ENCODE measurements around the gene DLX2. TPM values are rescaled to one million over a fixed set of nuclear protein-coding genes. Genes with fewer than 3 reads are reported as not detected.
"Not testable (repeated sequence)": the region's sequence is repeated elsewhere in the genome, so short reads cannot be mapped to it uniquely, and the experiment has no call there.

Gene DLX2
- total RNA-seq: not detected

GRCh38 chr2:172102391-172103359, at the start of gene DLX2:
Gene DLX2, minus strand, starts transcription at chr2:172102900. Its CDS starts 362 bp downstream, at chr2:172102538.
- POLR2A ChIA-PET: interaction anchor here (0.9 to 3.8 kb wide), 7 partner anchors 11 to 179 kb away, joined by 3 to 17 read pairs (median 3); partner anchors contain the start of gene METAP1D
- Mint-ChIP-seq H3K9me3 (no peaks in the 10 kb centered on the region), H3K27me3 (peaks cover 80% of the 10 kb centered on the region), H3K27ac (no peak within 1 kb of the TSS), H3K36me3 (ENCODE audit: low read depth) (peaks cover 11% of the 10 kb centered on the region), H3K4me1 (peaks cover 58% of the 10 kb centered on the region), H3K4me3 (peak within 1 kb of the TSS; percentile 73)
- CTCF ChIA-PET: interaction anchor here (0.6 to 5.5 kb wide), 16 partner anchors 10 to 529 kb away, joined by 3 to 64 read pairs (median 4); partner anchors contain the start of gene DLX1
- DNase-seq: peak; percentile 78

- Mint-ChIP-seq H3K4me3 (no peak overlapping the region), H3K36me3 (ENCODE audit: low read depth) (no peaks in the 10 kb centered on the region), H3K9me3 (no peaks in the 10 kb centered on the region), H3K27ac (no peak overlapping the region), H3K27me3 (peaks cover 40% of the 10 kb centered on the region), H3K4me1 (peaks cover 5% of the 10 kb centered on the region)
- no peak for DNase-seq
- CTCF ChIA-PET: no interaction called here
- POLR2A ChIA-PET: no interaction called here
Measured at GRCh38 chr2:172147944-172148650, 45.4 kb upstream of the DLX2 start.

DNA sequence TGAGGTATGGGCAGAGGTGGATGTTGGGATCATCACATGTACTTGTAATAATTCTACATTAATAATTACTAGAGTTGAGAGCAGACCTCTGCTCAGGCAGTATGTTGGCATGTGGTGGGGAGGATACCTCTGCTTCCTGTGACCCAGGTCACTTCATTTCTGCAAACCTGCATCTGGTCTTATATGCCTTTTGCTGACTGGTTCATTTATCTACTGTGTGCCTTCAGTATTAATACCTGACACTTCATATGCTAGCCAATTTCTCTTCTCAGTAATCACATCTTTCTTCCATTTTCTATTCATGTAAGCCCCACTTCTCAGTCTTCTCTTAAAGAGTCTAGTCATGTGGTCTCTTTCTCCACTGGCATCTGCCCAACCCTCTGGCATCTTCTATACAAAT, 41.1 kb upstream of the DLX2 start:
- Mint-ChIP-seq H3K27me3 (peaks cover 22% of the 10 kb centered on the region), H3K36me3 (ENCODE audit: low read depth) (no peaks in the 10 kb centered on the region), H3K9me3 (no peaks in the 10 kb centered on the region), H3K27ac (no peak overlapping the region), H3K4me1 (peaks cover 4% of the 10 kb centered on the region), H3K4me3 (no peak overlapping the region)
- DNase-seq: no peak
- CTCF ChIA-PET: interaction anchor here (1.6 kb wide), 1 partner anchor 17 kb away, joined by 8 read pairs; no protein-coding TSS in a partner anchor
- POLR2A ChIA-PET: no interaction called here

- H3K4me3 Mint-ChIP-seq; H3K4me1 Mint-ChIP-seq; H3K36me3 Mint-ChIP-seq (ENCODE audit: low read depth); POLR2A ChIA-PET; H3K27me3 Mint-ChIP-seq; DNase-seq; H3K9me3 Mint-ChIP-seq; H3K27ac Mint-ChIP-seq: not testable (repeated sequence)
- CTCF ChIA-PET: interaction anchor here (1.7 kb wide), 1 partner anchor 11 kb away, joined by 7 read pairs; no protein-coding TSS in a partner anchor
Measured at GRCh38 chr2:172138727-172139126, 36.0 kb upstream of the DLX2 start.

GRCh38 chr2:172137943-172138342, 35.2 kb upstream of the DLX2 start:
- ChIA-PET CTCF (no interaction called here), POLR2A (no interaction called here)
- no peaks in the 10 kb centered on the region for H3K4me1 Mint-ChIP-seq
- DNase-seq: no peak
- H3K9me3 Mint-ChIP-seq: no peaks in the 10 kb centered on the region
- H3K36me3 Mint-ChIP-seq (ENCODE audit: low read depth): no peaks in the 10 kb centered on the region
- H3K27ac Mint-ChIP-seq: no peak overlapping the region
- no peak overlapping the region for H3K4me3 Mint-ChIP-seq
- H3K27me3 Mint-ChIP-seq: peaks cover 3% of the 10 kb centered on the region

GRCh38 chr2:172137109-172137508, 34.4 kb upstream of the DLX2 start:
- H3K4me1 Mint-ChIP-seq: no peaks in the 10 kb centered on the region
- no peak for DNase-seq
- H3K27me3 Mint-ChIP-seq: peaks cover 5% of the 10 kb centered on the region
- H3K9me3 Mint-ChIP-seq: no peaks in the 10 kb centered on the region
- H3K36me3 Mint-ChIP-seq (ENCODE audit: low read depth): no peaks in the 10 kb centered on the region
- H3K27ac Mint-ChIP-seq: no peak overlapping the region
- no peak overlapping the region for H3K4me3 Mint-ChIP-seq
- ChIA-PET POLR2A (no interaction called here), CTCF (interaction anchor here (1.0 to 2.0 kb wide), 2 partner anchors 10 to 30 kb away, joined by 3 to 7 read pairs; no protein-coding TSS in a partner anchor)

- CTCF ChIA-PET: interaction anchor here (2.0 kb wide), 1 partner anchor 8 kb away, joined by 7 read pairs; no protein-coding TSS in a partner anchor
Measured at GRCh38 chr2:172135446-172135845, 32.7 kb upstream of the DLX2 start.

DNA sequence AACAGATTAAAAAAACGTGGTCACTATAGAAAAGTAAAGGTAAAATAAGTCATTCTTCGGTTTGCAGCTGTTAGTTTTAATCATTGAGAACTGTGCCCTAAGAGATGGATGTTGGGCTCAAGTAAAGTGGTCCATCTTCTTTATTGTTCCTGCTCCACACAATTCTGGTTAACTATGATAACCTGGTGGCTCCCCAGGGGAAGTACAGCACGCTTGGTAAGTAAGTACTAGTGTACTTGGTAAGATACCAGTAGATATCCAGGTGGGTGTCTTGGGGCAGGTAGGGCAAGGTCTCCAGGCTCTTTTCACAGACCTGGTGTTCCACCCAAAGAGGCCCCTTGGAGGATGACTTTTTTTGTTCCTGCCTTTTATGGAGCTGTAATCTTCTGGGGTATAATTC, 31.6 kb upstream of the DLX2 start:
- Mint-ChIP-seq H3K27me3 (peaks cover 9% of the 10 kb centered on the region), H3K9me3 (no peaks in the 10 kb centered on the region), H3K4me3 (no peak overlapping the region), H3K36me3 (ENCODE audit: low read depth) (no peaks in the 10 kb centered on the region), H3K4me1 (no peaks in the 10 kb centered on the region), H3K27ac (no peak overlapping the region)
- ChIA-PET CTCF (no interaction called here), POLR2A (no interaction called here)
- DNase-seq: no peak

More at GRCh38 chr2:172135446-172135845, 32.7 kb upstream of the DLX2 start:
- Mint-ChIP-seq H3K36me3 (ENCODE audit: low read depth) (no peaks in the 10 kb centered on the region), H3K9me3 (no peaks in the 10 kb centered on the region), H3K4me3 (no peak overlapping the region), H3K27me3 (peaks cover 5% of the 10 kb centered on the region), H3K27ac (no peak overlapping the region), H3K4me1 (no peaks in the 10 kb centered on the region)
- POLR2A ChIA-PET: no interaction called here
- no peak for DNase-seq

GRCh38 chr2:172131713-172132555, 29.2 kb upstream of the DLX2 start:
- Mint-ChIP-seq H3K4me1 (no peaks in the 10 kb centered on the region), H3K4me3 (no peak overlapping the region), H3K36me3 (ENCODE audit: low read depth) (no peaks in the 10 kb centered on the region), H3K27me3 (peaks cover 12% of the 10 kb centered on the region), H3K27ac (no peak overlapping the region), H3K9me3 (no peaks in the 10 kb centered on the region)
- ChIA-PET CTCF (interaction anchor here (6.2 kb wide), 1 partner anchor 428 kb away, joined by 64 read pairs; no protein-coding TSS in a partner anchor), POLR2A (no interaction called here)
- DNase-seq: no peak

GRCh38 chr2:172129404-172129803, 26.7 kb upstream of the DLX2 start:
- H3K4me1 Mint-ChIP-seq: no peaks in the 10 kb centered on the region
- no peaks in the 10 kb centered on the region for H3K36me3 Mint-ChIP-seq (ENCODE audit: low read depth)
- no peak overlapping the region for H3K27ac Mint-ChIP-seq
- H3K27me3 Mint-ChIP-seq: peaks cover 9% of the 10 kb centered on the region
- H3K4me3 Mint-ChIP-seq: no peak overlapping the region
- no peak for DNase-seq
- ChIA-PET CTCF (interaction anchor here (1.2 to 6.2 kb wide), 5 partner anchors 332 to 425 kb away, joined by 3 to 64 read pairs (median 3); no protein-coding TSS in a partner anchor), POLR2A (no interaction called here)
- no peaks in the 10 kb centered on the region for H3K9me3 Mint-ChIP-seq

DNA sequence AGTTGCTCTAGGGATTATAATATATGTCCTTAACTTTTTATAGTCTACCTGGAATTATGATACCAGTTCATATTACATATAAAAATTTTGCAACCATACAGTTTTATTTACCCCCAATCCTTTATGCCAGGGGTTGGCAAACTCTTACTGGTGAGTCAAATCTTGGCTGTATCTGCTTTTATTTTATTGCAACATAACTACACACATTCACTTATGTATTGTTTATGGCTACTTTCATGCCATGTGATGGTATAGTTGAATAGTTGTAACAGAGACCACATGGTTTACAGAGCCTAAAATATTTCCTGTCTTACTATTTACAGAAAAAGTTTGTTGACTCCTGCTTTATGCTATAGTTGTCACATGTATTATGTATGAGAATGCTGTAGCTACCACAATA, 25.8 kb upstream of the DLX2 start:
- Mint-ChIP-seq H3K4me3 (no peak overlapping the region), H3K27ac (no peak overlapping the region), H3K4me1 (no peaks in the 10 kb centered on the region), H3K27me3 (peaks cover 10% of the 10 kb centered on the region), H3K9me3 (no peaks in the 10 kb centered on the region), H3K36me3 (ENCODE audit: low read depth) (no peaks in the 10 kb centered on the region)
- ChIA-PET CTCF (interaction anchor here (0.7 to 6.2 kb wide), 14 partner anchors 14 to 1755 kb away, joined by 3 to 64 read pairs (median 4); no protein-coding TSS in a partner anchor), POLR2A (no interaction called here)
- no peak for DNase-seq

DNA sequence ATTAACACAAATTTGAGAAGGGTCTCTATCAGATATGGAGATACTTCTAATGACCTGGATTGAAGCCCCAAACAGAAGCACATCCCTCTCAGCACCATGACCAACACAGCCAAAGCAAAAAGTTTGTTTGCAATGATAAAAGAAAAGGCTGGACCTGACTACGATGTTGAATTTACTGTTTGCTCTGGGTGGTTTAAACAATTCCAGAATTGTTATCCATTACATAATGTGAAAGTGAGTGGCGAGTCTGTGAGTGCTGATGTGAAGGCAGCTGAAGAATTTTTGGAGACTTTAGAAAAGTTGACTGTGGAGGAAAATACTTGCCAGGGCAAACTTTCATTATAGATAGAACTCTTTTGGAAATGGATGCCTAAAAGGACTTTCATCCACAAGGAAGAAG, 17.4 kb upstream of the DLX2 start:
- CTCF ChIA-PET: no interaction called here
- Mint-ChIP-seq H3K9me3 (no peaks in the 10 kb centered on the region), H3K4me3 (no peak overlapping the region), H3K27ac (no peak overlapping the region), H3K27me3 (peaks cover 25% of the 10 kb centered on the region), H3K36me3 (ENCODE audit: low read depth) (no peaks in the 10 kb centered on the region), H3K4me1 (no peaks in the 10 kb centered on the region)
- POLR2A ChIA-PET: interaction anchor here (0.7 kb wide), 1 partner anchor 342 kb away, joined by 3 read pairs; no protein-coding TSS in a partner anchor
- no peak for DNase-seq

All from activated CD4-positive, alpha-beta memory T cell treated with anti-CD3 and anti-CD28 coated beads, Interleukin-2, amount 10 ng/mL, durations not matched to agents 7 days and 5 days (primary cell).